Activated naive CD8-positive, alpha-beta T cell treated with anti-CD3 and anti-CD28 coated beads, Interleukin-2, amount 10 ng/mL, durations not matched to agents 7 days and 5 days (primary cell): ENCODE data around the gene SECTM1. TPM values are rescaled to one million over a fixed set of nuclear protein-coding genes. Genes with fewer than 3 reads are reported as not detected.
A peak's percentile ranks its signal among the peaks of the same experiment; 100 is the strongest.

Experiments used
- ATAC-seq: fragments of 150-1000 bp; cut with Tn5 transposase; one replicate; pipeline ENCODE4 v1.10.0; 2021; ENCODE audit warnings: low read depth, moderate library complexity
- POLR2A ChIA-PET: fragments of 350-600 bp; sonication (Branson Sonifier 250); formaldehyde crosslinking; loops from one replicate; lab custom pipeline; 2021; ENCODE audit warnings: antibody characterized with exemption; lab: Charles Lee
- DNase-seq: peaks from one replicate; pipeline ENCODE4 v3.0.0; 2021
- H3K27ac Mint-ChIP-seq: one replicate; pipeline ENCODE4 v1.8.0; 2022; ENCODE audit warnings: mild to moderate bottlenecking, mixed read lengths
- H3K27me3 Mint-ChIP-seq: one replicate; pipeline ENCODE4 v1.8.0; 2022; ENCODE audit warnings: mild to moderate bottlenecking, moderate library complexity, mixed read lengths
- H3K36me3 Mint-ChIP-seq: one replicate; pipeline ENCODE4 v1.8.0; 2021; ENCODE audit warnings: mild to moderate bottlenecking, mixed read lengths
- H3K4me1 Mint-ChIP-seq: one replicate; pipeline ENCODE4 v1.8.0; 2021; ENCODE audit warnings: mixed read lengths
- H3K4me3 Mint-ChIP-seq: one replicate; pipeline ENCODE4 v1.8.0; 2022; ENCODE audit warnings: mild to moderate bottlenecking, moderate library complexity, mixed read lengths
- H3K9me3 Mint-ChIP-seq: one replicate; pipeline ENCODE4 v1.8.0; 2021; ENCODE audit warnings: mixed read lengths
- total RNA-seq, 2 experiments: library from RNA; stranded (reverse); gene quantifications; one replicate each; pipeline ENCODE4 v1.2.3, GENCODE V29; 2021

The SECTM1 gene
- total RNA-seq, 2 experiments from 2014 or later, result 0.86 to 1.0 TPM

GRCh38 chr17:82334204-82334621 is 647 bp upstream of the SECTM1 start:
- ATAC-seq (no peak), DNase-seq (no peak)
- peak overlapping the region; percentile 93 for H3K4me3 Mint-ChIP-seq
- H3K9me3 Mint-ChIP-seq, result no peaks in the 10 kb centered on the region
- peaks cover 18% of the 10 kb centered on the region for H3K27me3 Mint-ChIP-seq
- POLR2A ChIA-PET, result interaction anchor here (0.9 to 2.7 kb wide), 2 partner anchors 9 to 36 kb away, joined by 6 to 9 read pairs; no protein-coding TSS in a partner anchor
- H3K4me1 Mint-ChIP-seq, result peaks cover 18% of the 10 kb centered on the region
- H3K36me3 Mint-ChIP-seq, result no peaks in the 10 kb centered on the region
- peak overlapping the region; percentile 93 for H3K27ac Mint-ChIP-seq

DNA sequence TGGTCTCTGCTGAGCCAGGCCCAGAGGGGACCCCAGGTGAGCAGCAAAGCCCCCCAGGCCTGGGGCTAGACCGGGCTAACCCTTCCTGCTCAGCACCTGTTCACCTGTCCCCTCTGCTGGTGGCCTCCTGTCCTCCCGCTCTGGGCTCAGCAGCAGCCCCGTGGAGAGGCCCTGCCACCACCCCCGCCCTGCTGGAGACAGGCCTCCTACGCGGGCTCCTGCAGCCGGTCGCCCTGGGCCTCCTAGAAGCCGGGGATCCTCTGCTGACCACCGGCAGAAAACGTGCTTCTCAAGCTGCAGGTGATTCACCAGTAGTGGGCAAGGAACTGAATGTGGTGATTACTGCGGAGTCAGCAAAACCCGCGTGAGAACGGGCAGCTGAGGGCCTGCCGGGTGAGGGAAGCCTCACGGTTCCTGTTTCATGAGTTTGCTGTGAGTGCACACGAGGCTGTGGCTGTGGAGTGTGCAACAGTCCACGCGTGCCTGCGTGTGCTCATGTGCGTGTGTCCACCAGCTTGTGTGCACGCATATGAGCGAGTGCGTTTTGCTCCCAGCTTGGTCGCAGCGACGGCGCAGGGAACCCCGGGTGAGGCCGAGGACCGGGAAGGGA is 792 bp downstream of the SECTM1 start:
- ATAC-seq (peak; percentile 17), DNase-seq (no peak)
- Mint-ChIP-seq H3K36me3 (no peaks in the 10 kb centered on the region), H3K27me3 (peaks cover 15% of the 10 kb centered on the region), H3K4me1 (peaks cover 18% of the 10 kb centered on the region), H3K4me3 (peak overlapping the region; percentile 60), H3K27ac (peak overlapping the region; percentile 64), H3K9me3 (no peaks in the 10 kb centered on the region)
- POLR2A ChIA-PET, result interaction anchor here (1.0 to 2.7 kb wide), 2 partner anchors 15 to 34 kb away, joined by 4 to 9 read pairs; partner anchors contain the start of gene CD7

GRCh38 chr17:82331345-82331939 is 2.1 kb downstream of the SECTM1 start:
- Mint-ChIP-seq H3K36me3 (no peaks in the 10 kb centered on the region), H3K27me3 (peaks cover 15% of the 10 kb centered on the region), H3K4me1 (peaks cover 18% of the 10 kb centered on the region), H3K4me3 (no peak overlapping the region), H3K27ac (no peak overlapping the region), H3K9me3 (no peaks in the 10 kb centered on the region)
- no peak for ATAC-seq
- POLR2A ChIA-PET, result interaction anchor here (1.1 kb wide), 1 partner anchor 14 kb away, joined by 5 read pairs; the partner anchor contains the start of gene CD7
- no peak for DNase-seq

DNA sequence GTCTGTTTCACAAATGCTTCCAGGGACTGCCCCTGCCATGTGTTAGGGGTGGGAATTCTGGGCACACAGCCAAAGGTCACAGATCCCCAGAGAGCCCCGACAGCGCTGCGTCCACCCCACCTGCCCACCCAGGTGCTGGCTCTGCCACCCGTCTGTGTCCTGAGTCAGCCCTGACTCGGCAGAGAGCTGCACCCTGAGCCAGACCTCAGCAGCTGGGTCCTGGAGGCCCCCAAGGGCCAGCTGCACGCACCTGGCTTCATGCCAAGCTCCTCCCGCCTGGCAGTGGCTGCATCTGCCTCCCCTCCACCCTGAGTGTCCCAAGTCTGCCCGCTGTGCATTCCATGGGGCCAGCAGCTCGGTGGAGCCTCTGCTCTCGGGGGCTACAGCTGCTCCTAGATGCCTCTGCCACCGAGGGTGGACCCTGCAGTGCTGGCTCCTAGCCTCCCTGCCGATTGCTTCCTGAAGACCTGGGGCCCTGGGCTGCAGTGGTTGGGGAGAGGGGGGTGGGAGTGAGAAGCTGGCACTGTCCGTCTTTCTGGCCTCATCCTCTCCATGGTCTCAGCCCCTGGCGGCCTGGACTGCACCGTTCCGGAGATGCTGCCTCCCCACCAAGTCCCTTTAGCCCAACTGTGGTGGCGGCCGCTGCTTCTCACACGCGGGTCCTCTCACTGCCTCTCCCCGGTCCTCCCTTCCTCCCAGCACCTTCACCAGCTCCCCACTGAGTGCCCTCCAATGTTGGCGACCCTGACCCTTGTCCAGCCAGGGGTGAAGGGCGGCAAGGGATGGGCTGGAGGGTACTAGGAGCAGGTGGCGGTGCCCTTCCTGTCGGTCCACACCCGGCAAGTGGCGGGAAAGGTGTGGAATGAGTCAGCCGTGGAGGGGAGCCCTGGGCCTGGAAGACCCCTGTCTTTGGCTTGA is 3.0 kb downstream of the SECTM1 start:
- H3K27ac Mint-ChIP-seq, result no peak overlapping the region
- DNase-seq (no peak), ATAC-seq (no peak)
- H3K4me1 Mint-ChIP-seq, result peaks cover 15% of the 10 kb centered on the region
- H3K27me3 Mint-ChIP-seq, result peaks cover 15% of the 10 kb centered on the region
- H3K4me3 Mint-ChIP-seq, result no peak overlapping the region
- H3K36me3 Mint-ChIP-seq, result no peaks in the 10 kb centered on the region
- POLR2A ChIA-PET, result interaction anchor here (1.1 kb wide), 1 partner anchor 13 kb away, joined by 5 read pairs; the partner anchor contains the start of gene CD7
- no peaks in the 10 kb centered on the region for H3K9me3 Mint-ChIP-seq

GRCh38 chr17:82329683-82330321 is 3.8 kb downstream of the SECTM1 start:
- H3K27ac Mint-ChIP-seq, result no peak overlapping the region
- no peak overlapping the region for H3K4me3 Mint-ChIP-seq
- H3K4me1 Mint-ChIP-seq, result peaks cover 8% of the 10 kb centered on the region
- no peaks in the 10 kb centered on the region for H3K9me3 Mint-ChIP-seq
- POLR2A ChIA-PET, result no interaction called here
- H3K36me3 Mint-ChIP-seq, result no peaks in the 10 kb centered on the region
- no peak for DNase-seq
- ATAC-seq, result no peak
- H3K27me3 Mint-ChIP-seq, result peaks cover 14% of the 10 kb centered on the region

- Mint-ChIP-seq H3K9me3 (no peaks in the 10 kb centered on the region), H3K36me3 (no peaks in the 10 kb centered on the region), H3K27me3 (peaks cover 14% of the 10 kb centered on the region), H3K4me3 (no peak overlapping the region), H3K27ac (no peak overlapping the region), H3K4me1 (peaks cover 4% of the 10 kb centered on the region)
- no peak for DNase-seq
- POLR2A ChIA-PET, result no interaction called here
- no peak for ATAC-seq
These were observed 4.5 kb downstream of the SECTM1 start for GRCh38 chr17:82328994-82329507.

DNA sequence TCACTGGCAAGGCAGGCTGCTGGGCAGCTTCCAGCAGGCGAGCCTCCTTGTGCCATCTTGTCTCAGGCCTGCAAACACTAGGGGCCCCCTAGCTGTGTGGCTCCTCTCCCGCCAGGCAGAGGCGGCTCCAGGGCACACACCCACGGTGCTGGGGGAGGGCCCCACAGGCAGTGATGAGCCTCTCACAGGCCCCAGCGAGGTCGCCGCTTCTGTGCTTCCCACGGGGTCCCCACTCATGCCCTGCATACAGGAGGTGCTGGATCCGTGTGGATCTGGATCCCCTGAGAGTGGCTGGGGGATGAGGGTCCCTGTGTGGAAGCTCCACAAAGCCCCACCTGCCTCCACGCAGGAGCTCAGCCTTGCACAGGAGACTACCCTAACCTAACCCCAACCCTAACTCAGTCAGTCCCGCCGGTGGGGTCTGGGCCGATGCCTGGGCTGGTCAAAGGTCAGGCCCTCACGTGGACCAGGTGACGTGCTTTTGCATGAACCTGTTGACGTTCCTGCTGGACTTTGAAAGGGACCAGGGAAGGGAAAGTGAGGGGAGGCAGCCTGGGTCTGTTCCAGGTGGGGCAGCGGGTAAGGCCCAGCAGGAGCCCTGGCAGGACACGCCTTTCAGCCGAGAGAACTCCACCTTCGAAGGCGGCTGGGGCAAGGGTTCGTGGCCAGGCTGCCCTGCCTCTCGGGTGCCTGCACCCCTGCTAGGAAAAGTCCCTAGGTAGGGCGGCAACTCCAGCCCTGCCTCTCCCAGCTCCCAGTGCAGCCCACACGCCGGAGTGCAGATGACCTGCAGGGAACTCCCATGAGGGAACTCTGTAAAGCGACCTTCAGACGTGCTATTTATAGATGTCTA is 5.2 kb downstream of the SECTM1 start:
- H3K27me3 Mint-ChIP-seq, result peaks cover 14% of the 10 kb centered on the region
- H3K36me3 Mint-ChIP-seq, result no peaks in the 10 kb centered on the region
- no peak for ATAC-seq
- H3K4me1 Mint-ChIP-seq, result peaks cover 7% of the 10 kb centered on the region
- no peak overlapping the region for H3K4me3 Mint-ChIP-seq
- no peaks in the 10 kb centered on the region for H3K9me3 Mint-ChIP-seq
- DNase-seq, result no peak
- POLR2A ChIA-PET, result no interaction called here
- no peak overlapping the region for H3K27ac Mint-ChIP-seq

- no peak overlapping the region for H3K4me3 Mint-ChIP-seq
- no peaks in the 10 kb centered on the region for H3K9me3 Mint-ChIP-seq
- no peak overlapping the region for H3K27ac Mint-ChIP-seq
- H3K36me3 Mint-ChIP-seq, result no peaks in the 10 kb centered on the region
- H3K27me3 Mint-ChIP-seq, result peaks cover 11% of the 10 kb centered on the region
- ATAC-seq, result no peak
- POLR2A ChIA-PET, result no interaction called here
- no peak for DNase-seq
- peaks cover 4% of the 10 kb centered on the region for H3K4me1 Mint-ChIP-seq
These were observed 5.8 kb downstream of the SECTM1 start for GRCh38 chr17:82327757-82328140.

- Mint-ChIP-seq H3K27me3 (peaks cover 7% of the 10 kb centered on the region), H3K4me3 (no peak overlapping the region), H3K9me3 (no peaks in the 10 kb centered on the region), H3K36me3 (no peaks in the 10 kb centered on the region), H3K27ac (no peak overlapping the region), H3K4me1 (peaks cover 3% of the 10 kb centered on the region)
- POLR2A ChIA-PET, result no interaction called here
- ATAC-seq (no peak), DNase-seq (no peak)
These were observed 6.3 kb downstream of the SECTM1 start for GRCh38 chr17:82327289-82327688.

GRCh38 chr17:82325286-82326180 is 8.0 kb downstream of the SECTM1 start:
- Mint-ChIP-seq H3K27ac (no peak overlapping the region), H3K27me3 (no peaks in the 10 kb centered on the region), H3K36me3 (no peaks in the 10 kb centered on the region), H3K4me1 (peaks cover 6% of the 10 kb centered on the region), H3K4me3 (no peak overlapping the region), H3K9me3 (no peaks in the 10 kb centered on the region)
- DNase-seq, result no peak
- POLR2A ChIA-PET, result interaction anchor here (0.6 to 1.0 kb wide), 2 partner anchors 8 to 12 kb away, joined by 3 to 6 read pairs; partner anchors contain the start of gene SECTM1
- ATAC-seq, result no peak

DNA sequence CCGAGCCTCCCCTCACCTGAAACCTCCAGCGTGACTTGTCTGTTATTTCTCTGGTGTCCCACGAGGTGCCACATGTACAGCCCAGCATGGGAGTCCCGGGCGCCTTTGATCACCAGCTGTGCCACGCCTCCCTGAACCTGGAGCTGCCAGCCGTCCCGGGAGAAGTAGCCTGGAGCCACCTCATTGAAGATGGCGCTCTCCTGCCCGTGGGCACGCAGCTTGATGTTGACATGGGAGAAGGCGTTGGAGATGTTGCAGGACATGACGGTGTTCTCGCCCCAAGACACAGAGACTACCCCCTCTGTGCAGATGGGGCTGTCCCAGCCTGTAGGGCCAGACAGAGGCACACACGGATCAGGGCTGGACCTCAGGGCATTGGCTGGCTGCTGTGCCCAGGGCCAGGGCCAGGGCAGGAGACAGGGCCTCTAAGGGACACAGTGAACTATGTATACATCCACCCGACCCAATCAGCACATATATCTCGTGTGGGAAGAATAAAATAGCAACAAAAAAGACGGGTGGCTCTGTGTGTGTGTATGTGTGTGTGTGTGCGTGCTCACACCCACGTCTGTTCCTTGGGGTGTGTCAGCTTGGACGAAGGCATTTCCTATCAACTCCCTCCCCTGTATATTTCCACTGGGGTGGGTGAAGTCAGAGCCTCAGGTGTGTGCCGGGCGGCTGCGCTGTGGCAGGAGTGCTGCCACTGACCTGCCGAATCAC is 8.8 kb downstream of the SECTM1 start:
- POLR2A ChIA-PET, result interaction anchor here (0.6 to 1.0 kb wide), 2 partner anchors 9 to 11 kb away, joined by 3 to 6 read pairs; partner anchors contain the start of gene SECTM1
- Mint-ChIP-seq H3K27ac (no peak overlapping the region), H3K9me3 (no peaks in the 10 kb centered on the region), H3K4me1 (peaks cover 6% of the 10 kb centered on the region), H3K27me3 (no peaks in the 10 kb centered on the region), H3K4me3 (no peak overlapping the region), H3K36me3 (no peaks in the 10 kb centered on the region)
- DNase-seq (no peak), ATAC-seq (no peak)
